Testis (tissue), 3 donors: ENCODE results near the gene TTC21B. TPM values are rescaled to one million over a fixed set of nuclear protein-coding genes. Genes with fewer than 3 reads are reported as not detected.
"Not testable (repeated sequence)": the region's sequence is repeated elsewhere in the genome, so short reads cannot be mapped to it uniquely, and the experiment has no call there.

Experiments
- DNase-seq: peaks from one replicate; pipeline ENCODE4 v3.0.0-alpha.2; 2019
- H3K27ac ChIP-seq, 2 donors: fragments of 200-600 bp; sonication (generic); one replicate each; pipeline ENCODE4 v1.5.1; 2019
- H3K27me3 ChIP-seq: fragments of 200-600 bp; sonication (generic); one replicate; pipeline ENCODE4 v1.5.1; 2019
- H3K36me3 ChIP-seq: fragments of 200-600 bp; sonication (generic); one replicate; pipeline ENCODE4 v1.5.1; 2017; ENCODE audit warnings: low read depth; ENCODE audit errors: missing control alignments
- H3K4me1 ChIP-seq: fragments of 200-600 bp; sonication (generic); one replicate; pipeline ENCODE4 v1.5.1; 2019
- H3K4me3 ChIP-seq, 2 donors: fragments of 200-600 bp; sonication (generic); one replicate each; pipeline ENCODE4 v1.5.1; 2017 to 2019
- H3K9me3 ChIP-seq: fragments of 200-600 bp; sonication (generic); one replicate; pipeline ENCODE4 v1.5.1; 2017
- POLR2A ChIP-seq: fragments of 450-650 bp; IDR thresholded peaks from one replicate; pipeline ENCODE4 v1.6.1; 2017; ENCODE audit warnings: antibody characterized with exemption, mild to moderate bottlenecking, moderate library complexity
- WGBS, 2 donors: methylation state at CpG; one replicate each; pipeline ENCODE4 v1.1.5; 2018; 5-methylcytosine and 5-hydroxymethylcytosine counted together
- intact Hi-C: fragments of 100-400 bp; cut with DNase I; formaldehyde crosslinking; loops from one replicate; pipeline ENCODE4 v1.15.1; 2023; ENCODE audit warnings: low total_unique reads
- polyA plus RNA-seq: library from polyadenylated mRNA; stranded (reverse); fragments of 350-450 nt; fragmentation: Illumina TruSeq; extraction: RNeasy Lipid Tissue Mini Kit (QIAGEN cat#74804); gene quantifications from one replicate; pipeline ENCODE4 v1.2.3, GENCODE V29; 2014; ENCODE audit warnings: low read depth, low replicate concordance; ENCODE audit not compliant: insufficient read depth
- total RNA-seq, 2 donors: library from RNA; depleted of rRNA; stranded (reverse); fragments of >200 nt; gene quantifications; one replicate each; pipeline ENCODE4 v1.2.3, GENCODE V29; 2016
- TF ChIP-seq, protein P1 (sequence below), 3 experiments: fragments of 450-650 bp in 2 of 3; fragments of 200-600 bp in 1 of 3; sonication (generic) in 1 of 3; IDR thresholded peaks; one replicate each; pipeline ENCODE4 v1.5.1; 2016 to 2019; ENCODE audit warnings: antibody characterized with exemption in 3 of 3, mild to moderate bottlenecking in 2 of 3, moderate library complexity in 1 of 3

The TTC21B gene
- total and polyA plus RNA-seq, 3 donors from 2014 or later, result 11.1 to 50.9 (median 46.6) TPM

DNA sequence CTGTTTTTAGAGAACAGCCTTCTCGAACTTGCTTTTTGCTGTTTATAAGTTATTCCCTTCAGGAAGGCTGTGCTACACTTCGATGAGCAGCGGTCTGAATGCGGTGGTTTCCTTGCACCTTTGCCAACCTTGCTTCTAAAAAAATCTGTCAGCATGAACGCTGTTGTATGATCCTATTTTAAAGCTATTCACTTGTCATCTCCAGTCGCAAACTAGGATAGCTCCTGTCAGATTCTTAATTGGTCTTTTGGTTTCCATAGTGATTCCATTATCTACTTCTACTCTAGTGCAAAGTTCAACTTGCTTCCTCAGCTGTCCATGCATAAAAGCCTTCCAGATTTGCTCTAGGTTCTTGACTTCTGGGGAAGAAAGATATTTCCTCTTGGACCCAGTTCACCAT, 83.2 kb downstream of the TTC21B start:
- Histone ChIP-seq H3K27me3 (no peaks in the 10 kb centered on the region), H3K27ac (no peak overlapping the region), H3K36me3 (no peaks in the 10 kb centered on the region), H3K4me1 (no peaks in the 10 kb centered on the region), H3K4me3 (no peak overlapping the region), H3K9me3 (no peaks in the 10 kb centered on the region)
- intact Hi-C loops, result no loop called here
- TF ChIP-seq, protein P1, sequence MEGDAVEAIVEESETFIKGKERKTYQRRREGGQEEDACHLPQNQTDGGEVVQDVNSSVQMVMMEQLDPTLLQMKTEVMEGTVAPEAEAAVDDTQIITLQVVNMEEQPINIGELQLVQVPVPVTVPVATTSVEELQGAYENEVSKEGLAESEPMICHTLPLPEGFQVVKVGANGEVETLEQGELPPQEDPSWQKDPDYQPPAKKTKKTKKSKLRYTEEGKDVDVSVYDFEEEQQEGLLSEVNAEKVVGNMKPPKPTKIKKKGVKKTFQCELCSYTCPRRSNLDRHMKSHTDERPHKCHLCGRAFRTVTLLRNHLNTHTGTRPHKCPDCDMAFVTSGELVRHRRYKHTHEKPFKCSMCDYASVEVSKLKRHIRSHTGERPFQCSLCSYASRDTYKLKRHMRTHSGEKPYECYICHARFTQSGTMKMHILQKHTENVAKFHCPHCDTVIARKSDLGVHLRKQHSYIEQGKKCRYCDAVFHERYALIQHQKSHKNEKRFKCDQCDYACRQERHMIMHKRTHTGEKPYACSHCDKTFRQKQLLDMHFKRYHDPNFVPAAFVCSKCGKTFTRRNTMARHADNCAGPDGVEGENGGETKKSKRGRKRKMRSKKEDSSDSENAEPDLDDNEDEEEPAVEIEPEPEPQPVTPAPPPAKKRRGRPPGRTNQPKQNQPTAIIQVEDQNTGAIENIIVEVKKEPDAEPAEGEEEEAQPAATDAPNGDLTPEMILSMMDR (IDR thresholded peaks at IDR 0.05), result no peak
- TF ChIP-seq POLR2A, result no peak
- 87% methylated on average over 6 of the region's 6 CpGs for WGBS, 2 donors
- DNase-seq, result no peak

DNA sequence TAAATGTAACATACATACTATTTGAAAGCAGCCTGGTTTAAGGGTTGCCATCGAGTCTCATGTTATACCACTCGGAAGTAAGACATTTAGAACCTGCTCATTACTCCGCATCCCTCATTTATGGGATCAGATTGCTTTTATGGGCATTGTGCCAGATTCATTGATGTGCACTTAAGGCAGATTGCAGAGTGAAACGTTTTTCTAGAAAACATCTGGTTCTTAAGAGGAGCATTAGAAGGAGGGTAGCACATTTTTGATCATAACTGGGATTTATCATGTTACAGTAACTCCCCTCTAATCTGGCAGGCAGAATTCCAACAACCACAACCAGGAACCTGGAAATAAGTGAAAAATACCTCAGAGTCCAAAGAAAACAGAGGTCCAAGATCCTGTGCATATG, 85.4 kb downstream of the TTC21B start:
- no peaks in the 10 kb centered on the region for H3K27me3 ChIP-seq
- H3K9me3 ChIP-seq, result no peaks in the 10 kb centered on the region
- no peak overlapping the region for H3K27ac ChIP-seq
- intact Hi-C loops, result no loop called here
- TF ChIP-seq, protein P1 (IDR thresholded peaks at IDR 0.05), result no peak
- TF ChIP-seq POLR2A, result no peak
- H3K4me3 ChIP-seq, result no peak overlapping the region
- DNase-seq, result no peak
- H3K36me3 ChIP-seq, result no peaks in the 10 kb centered on the region
- 40 to 44% methylated on average over 4 of the region's 4 CpGs for WGBS, 2 donors
- no peaks in the 10 kb centered on the region for H3K4me1 ChIP-seq

DNA sequence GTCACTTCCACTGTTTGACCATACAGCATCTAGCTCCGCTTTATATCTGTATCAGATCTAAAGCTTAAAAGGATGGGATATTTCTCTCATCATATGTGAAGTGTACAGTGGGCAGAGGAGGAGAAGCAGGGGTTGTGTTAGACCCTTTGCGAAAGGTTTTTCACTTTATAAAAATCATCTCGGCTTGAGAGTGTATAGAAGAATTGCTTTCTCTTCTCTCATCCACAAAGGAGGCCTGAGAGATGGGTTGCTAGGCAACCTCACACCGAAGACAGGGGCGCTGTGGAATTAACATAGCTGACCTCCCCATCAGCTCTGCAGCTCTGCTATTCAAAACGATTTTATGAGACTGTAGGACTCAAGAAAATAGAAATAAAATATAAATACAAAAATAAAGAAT, 89.3 kb downstream of the TTC21B start:
- TF ChIP-seq POLR2A, result no peak
- TF ChIP-seq, protein P1 (IDR thresholded peaks at IDR 0.05), result no peak
- 71 to 74% methylated on average over 6 of the region's 6 CpGs for WGBS, 2 donors
- intact Hi-C loops, result no loop called here

DNA sequence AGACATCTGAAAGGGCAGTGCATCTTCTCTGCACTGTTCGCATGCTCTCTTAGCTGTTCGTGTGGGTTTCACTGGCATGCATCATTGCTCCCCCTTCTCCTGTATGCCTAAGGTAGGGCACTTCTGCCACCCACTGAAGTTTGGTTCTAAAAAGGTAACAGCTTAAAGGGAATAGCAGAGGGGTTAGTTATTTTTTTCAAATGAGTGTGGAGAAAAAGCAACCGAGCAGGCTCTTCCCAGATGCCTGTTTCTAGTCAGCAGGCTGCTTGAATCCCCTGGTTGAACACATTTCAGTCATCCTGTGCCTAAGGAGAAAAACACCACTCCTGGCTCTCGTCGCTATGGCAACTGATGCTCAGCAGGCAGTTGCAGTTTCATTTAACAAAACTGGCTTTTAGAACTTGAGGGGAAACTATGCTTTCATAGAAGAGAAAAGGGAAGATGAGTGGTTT, 89.7 kb downstream of the TTC21B start:
- no peaks in the 10 kb centered on the region for H3K9me3 ChIP-seq
- no peak for DNase-seq
- no peaks in the 10 kb centered on the region for H3K4me1 ChIP-seq
- no peaks in the 10 kb centered on the region for H3K27me3 ChIP-seq
- H3K36me3 ChIP-seq, result no peaks in the 10 kb centered on the region
- no peak overlapping the region for H3K27ac ChIP-seq
- WGBS, 2 donors, result 79 to 85% methylated on average over 5 of the region's 5 CpGs
- no peak overlapping the region for H3K4me3 ChIP-seq
- TF ChIP-seq POLR2A, result no peak
- TF ChIP-seq, protein P1 (IDR thresholded peaks at IDR 0.05), result no peak
- intact Hi-C loops, result no loop called here

More for the DNA sequence above, 89.3 kb downstream of the TTC21B start:
- no peaks in the 10 kb centered on the region for H3K27me3 ChIP-seq
- no peak overlapping the region for H3K27ac ChIP-seq
- no peaks in the 10 kb centered on the region for H3K4me1 ChIP-seq
- H3K36me3 ChIP-seq, result no peaks in the 10 kb centered on the region
- no peak overlapping the region for H3K4me3 ChIP-seq
- no peaks in the 10 kb centered on the region for H3K9me3 ChIP-seq
- DNase-seq, result no peak

DNA sequence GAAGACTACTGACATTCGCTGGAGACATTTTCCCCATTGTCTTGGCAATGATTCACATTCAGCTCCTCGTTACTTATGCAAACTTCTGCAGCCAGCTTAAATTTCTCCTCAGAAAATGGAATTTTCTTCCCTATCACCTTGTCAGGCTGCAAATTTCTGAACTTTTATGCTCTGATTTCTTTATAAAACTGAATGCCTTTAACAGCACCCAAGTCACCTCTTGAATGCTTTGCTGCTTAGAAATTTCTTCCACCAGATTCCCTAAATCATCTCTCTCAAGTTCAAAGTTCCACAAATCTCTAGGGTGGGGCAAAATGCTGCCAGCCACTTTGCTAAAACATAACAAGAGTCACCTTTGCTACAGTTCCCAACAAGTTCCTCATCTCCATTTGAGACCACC, 92.5 kb downstream of the TTC21B start:
- WGBS, 2 donors, result 87 to 97% methylated on average over 2 of the region's 2 CpGs
- H3K4me1 ChIP-seq, intact Hi-C loops, H3K9me3 ChIP-seq, H3K27me3 ChIP-seq, H3K36me3 ChIP-seq, H3K4me3 ChIP-seq, DNase-seq, H3K27ac ChIP-seq: not testable (repeated sequence)

DNA sequence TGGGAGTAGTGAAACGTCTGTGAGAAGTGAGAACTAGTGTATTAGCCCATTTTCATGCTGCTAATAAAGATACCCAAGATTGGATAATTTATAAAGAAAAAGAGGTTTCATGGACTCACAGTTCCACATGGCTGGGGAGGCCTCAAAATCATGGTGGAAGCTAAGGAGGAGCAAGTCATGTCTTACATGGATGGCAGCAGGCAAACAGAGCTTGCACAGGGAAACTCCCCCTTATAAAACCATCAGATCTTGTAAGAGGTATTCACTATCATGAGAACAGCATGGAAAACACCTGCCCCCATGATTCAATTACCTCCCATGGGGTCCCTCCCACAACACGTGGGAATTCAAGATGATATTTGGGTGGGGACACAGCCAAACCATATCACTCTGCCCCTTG, 93.9 kb downstream of the TTC21B start:
- H3K9me3 ChIP-seq, H3K27ac ChIP-seq, intact Hi-C loops, H3K36me3 ChIP-seq, H3K4me3 ChIP-seq, H3K4me1 ChIP-seq, DNase-seq, H3K27me3 ChIP-seq: not testable (repeated sequence)
- 81 to 83% methylated on average over 2 of the region's 2 CpGs for WGBS, 2 donors
